ENCODE data around the gene PDE6G. TPM values are rescaled to one million over a fixed set of nuclear protein-coding genes. Genes with fewer than 3 reads are reported as not detected.

Gene PDE6G
- total RNA-seq, 1 donor from 2014 or later, result 1.1 TPM

- no peaks in the 10 kb centered on the region for H3K9me3 Mint-ChIP-seq (ENCODE audit: unreplicated experiment)
- no peaks in the 10 kb centered on the region for H3K4me1 Mint-ChIP-seq (ENCODE audit: unreplicated experiment)
- H3K27ac Mint-ChIP-seq (ENCODE audit: unreplicated experiment), result no peak overlapping the region
- TF ChIP-seq CTCF (IDR thresholded peaks at IDR 0.05; ENCODE audit: unreplicated experiment), result no peak
- H3K36me3 Mint-ChIP-seq (ENCODE audit: low read depth, unreplicated experiment), result peaks cover 49% of the 10 kb centered on the region
- no peak overlapping the region for H3K4me3 Mint-ChIP-seq (ENCODE audit: unreplicated experiment)
- H3K27me3 Mint-ChIP-seq (ENCODE audit: unreplicated experiment), result no peaks in the 10 kb centered on the region
- no peak for DNase-seq (ENCODE audit: low spot score)
These were observed 48.3 kb downstream of the PDE6G start for GRCh38 chr17:81608082-81608481.

GRCh38 chr17:81607431-81607830 lies 48.9 kb downstream of the PDE6G start:
- DNase-seq (ENCODE audit: low spot score), result no peak
- Mint-ChIP-seq H3K36me3 (ENCODE audit: low read depth, unreplicated experiment) (peaks cover 42% of the 10 kb centered on the region), H3K27me3 (ENCODE audit: unreplicated experiment) (no peaks in the 10 kb centered on the region), H3K4me1 (ENCODE audit: unreplicated experiment) (no peaks in the 10 kb centered on the region), H3K27ac (ENCODE audit: unreplicated experiment) (peak overlapping the region; percentile 67), H3K4me3 (ENCODE audit: unreplicated experiment) (no peak overlapping the region), H3K9me3 (ENCODE audit: unreplicated experiment) (no peaks in the 10 kb centered on the region)
- TF ChIP-seq CTCF (IDR thresholded peaks at IDR 0.05; ENCODE audit: unreplicated experiment), result no peak

- no peak for DNase-seq (ENCODE audit: low spot score)
- no peaks in the 10 kb centered on the region for H3K27me3 Mint-ChIP-seq (ENCODE audit: unreplicated experiment)
- peaks cover 45% of the 10 kb centered on the region for H3K36me3 Mint-ChIP-seq (ENCODE audit: low read depth, unreplicated experiment)
- no peak for TF ChIP-seq CTCF (IDR thresholded peaks at IDR 0.05; ENCODE audit: unreplicated experiment)
- no peak overlapping the region for H3K27ac Mint-ChIP-seq (ENCODE audit: unreplicated experiment)
- H3K4me1 Mint-ChIP-seq (ENCODE audit: unreplicated experiment), result no peaks in the 10 kb centered on the region
- H3K9me3 Mint-ChIP-seq (ENCODE audit: unreplicated experiment), result no peaks in the 10 kb centered on the region
- no peak overlapping the region for H3K4me3 Mint-ChIP-seq (ENCODE audit: unreplicated experiment)
These were observed 52.3 kb downstream of the PDE6G start for GRCh38 chr17:81603846-81604610.

GRCh38 chr17:81601525-81602120 lies 54.7 kb downstream of the PDE6G start:
- Mint-ChIP-seq H3K4me3 (ENCODE audit: unreplicated experiment) (peak overlapping the region; percentile 43), H3K27me3 (ENCODE audit: unreplicated experiment) (peaks cover 4% of the 10 kb centered on the region), H3K27ac (ENCODE audit: unreplicated experiment) (no peak overlapping the region), H3K9me3 (ENCODE audit: unreplicated experiment) (no peaks in the 10 kb centered on the region), H3K4me1 (ENCODE audit: unreplicated experiment) (no peaks in the 10 kb centered on the region), H3K36me3 (ENCODE audit: low read depth, unreplicated experiment) (peaks cover 37% of the 10 kb centered on the region)
- peak; percentile 40 for TF ChIP-seq CTCF (IDR thresholded peaks at IDR 0.05; ENCODE audit: unreplicated experiment)
- DNase-seq (ENCODE audit: low spot score), result peak; percentile 48

Small RNA genes lying within 50 kb of the gene (microRNA-seq; reads per million reads assigned to microRNA genes)
- gene MIR6786 (ENCODE audit: unreplicated experiment), result 3.1 reads per million, percentile 39 among the genes with 10 or more reads in this experiment

Other genes with a start within 250 kb of the PDE6G start
- gene ACTG1, start 143.7 kb downstream of the PDE6G start, total RNA-seq (ENCODE audit: unreplicated experiment), result 4,184 TPM
- gene FSCN2, start 128.2 kb downstream of the PDE6G start, total RNA-seq (ENCODE audit: unreplicated experiment), result 1.5 TPM
- 40.6 TPM for gene FAAP100, start 104.2 kb downstream of the PDE6G start, total RNA-seq (ENCODE audit: unreplicated experiment)
- 133 TPM for gene NPLOC4, start 19.4 kb downstream of the PDE6G start, total RNA-seq (ENCODE audit: unreplicated experiment)
- 2.5 TPM for gene TSPAN10, start 19.3 kb downstream of the PDE6G start, total RNA-seq (ENCODE audit: unreplicated experiment)
- 22.4 TPM for gene OXLD1, start 10.1 kb upstream of the PDE6G start, total RNA-seq (ENCODE audit: unreplicated experiment)
- 31.8 TPM for gene CCDC137, start 10.2 kb upstream of the PDE6G start, total RNA-seq (ENCODE audit: unreplicated experiment)
- gene ARL16, start 27.3 kb upstream of the PDE6G start, total RNA-seq (ENCODE audit: unreplicated experiment), result 54.0 TPM
- gene HGS, start 27.5 kb upstream of the PDE6G start, total RNA-seq (ENCODE audit: unreplicated experiment), result 142 TPM
- 58.5 TPM for gene MRPL12, start 46.8 kb upstream of the PDE6G start, total RNA-seq (ENCODE audit: unreplicated experiment)
- gene SLC25A10, start 55.7 kb upstream of the PDE6G start, total RNA-seq (ENCODE audit: unreplicated experiment), result 6.7 TPM
- gene GCGR, start 147.6 kb upstream of the PDE6G start, total RNA-seq (ENCODE audit: unreplicated experiment), result not detected
- gene MCRIP1, start 176.7 kb upstream of the PDE6G start, total RNA-seq (ENCODE audit: unreplicated experiment), result 190 TPM
- not detected for gene PPP1R27, start 178.5 kb upstream of the PDE6G start, total RNA-seq (ENCODE audit: unreplicated experiment)
- gene P4HB, start 204.0 kb upstream of the PDE6G start, total RNA-seq (ENCODE audit: unreplicated experiment), result 678 TPM
- 443 TPM for gene ARHGDIA, start 214.8 kb upstream of the PDE6G start, total RNA-seq (ENCODE audit: unreplicated experiment)
- gene ALYREF, start 235.0 kb upstream of the PDE6G start, total RNA-seq (ENCODE audit: unreplicated experiment), result 127 TPM
- 121 TPM for gene ANAPC11, start 235.2 kb upstream of the PDE6G start, total RNA-seq (ENCODE audit: unreplicated experiment)
- 0.56 TPM for gene NPB, start 245.7 kb upstream of the PDE6G start, total RNA-seq (ENCODE audit: unreplicated experiment)

Measured in endothelial cell (in vitro differentiated cells).